Measurements from ENCODE around the gene PPP1R13L.

DNA sequence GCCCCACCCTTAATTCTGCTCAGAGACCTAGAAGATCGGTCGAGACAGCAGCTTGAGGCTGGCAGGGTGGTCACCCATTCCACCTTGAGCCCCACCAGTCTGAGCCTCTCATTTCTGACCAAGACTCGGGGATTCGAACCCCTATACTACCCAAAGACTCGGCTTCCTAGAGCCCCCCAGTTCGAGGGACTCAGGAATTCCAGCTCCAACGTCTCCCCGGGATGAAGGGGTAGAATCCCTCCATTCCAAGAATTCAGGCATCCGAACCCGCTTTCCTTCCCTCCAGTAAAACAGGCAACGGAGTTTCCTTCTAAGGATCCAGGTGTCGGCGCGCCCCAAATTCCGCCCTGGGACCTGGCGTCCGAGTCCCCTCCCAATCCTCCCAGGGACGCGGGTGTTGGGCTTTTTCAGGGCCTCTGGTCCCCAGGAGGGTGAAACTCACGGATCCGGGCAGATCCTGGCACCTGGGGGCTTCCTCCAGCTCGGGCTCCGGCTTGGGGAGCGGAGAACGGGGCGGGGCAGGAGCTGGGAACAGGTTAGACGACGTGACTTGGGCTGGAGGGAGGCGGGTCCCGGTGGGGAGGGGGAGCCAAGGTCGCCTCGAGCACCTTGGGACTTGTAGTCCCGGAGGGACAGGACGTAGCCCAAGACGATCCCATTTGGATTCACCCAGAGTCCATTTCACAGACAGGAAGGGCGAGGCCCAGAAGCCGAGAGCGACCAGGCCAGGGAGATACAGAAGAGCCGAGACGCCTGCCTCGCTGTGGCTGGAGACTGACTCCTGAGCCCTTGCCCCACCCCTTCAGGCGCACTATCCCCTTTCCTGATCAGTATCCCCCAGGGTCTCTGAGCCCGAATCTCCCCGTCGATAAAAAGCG is at the start of gene PPP1R13L:
- TF ChIP-seq, protein P1, sequence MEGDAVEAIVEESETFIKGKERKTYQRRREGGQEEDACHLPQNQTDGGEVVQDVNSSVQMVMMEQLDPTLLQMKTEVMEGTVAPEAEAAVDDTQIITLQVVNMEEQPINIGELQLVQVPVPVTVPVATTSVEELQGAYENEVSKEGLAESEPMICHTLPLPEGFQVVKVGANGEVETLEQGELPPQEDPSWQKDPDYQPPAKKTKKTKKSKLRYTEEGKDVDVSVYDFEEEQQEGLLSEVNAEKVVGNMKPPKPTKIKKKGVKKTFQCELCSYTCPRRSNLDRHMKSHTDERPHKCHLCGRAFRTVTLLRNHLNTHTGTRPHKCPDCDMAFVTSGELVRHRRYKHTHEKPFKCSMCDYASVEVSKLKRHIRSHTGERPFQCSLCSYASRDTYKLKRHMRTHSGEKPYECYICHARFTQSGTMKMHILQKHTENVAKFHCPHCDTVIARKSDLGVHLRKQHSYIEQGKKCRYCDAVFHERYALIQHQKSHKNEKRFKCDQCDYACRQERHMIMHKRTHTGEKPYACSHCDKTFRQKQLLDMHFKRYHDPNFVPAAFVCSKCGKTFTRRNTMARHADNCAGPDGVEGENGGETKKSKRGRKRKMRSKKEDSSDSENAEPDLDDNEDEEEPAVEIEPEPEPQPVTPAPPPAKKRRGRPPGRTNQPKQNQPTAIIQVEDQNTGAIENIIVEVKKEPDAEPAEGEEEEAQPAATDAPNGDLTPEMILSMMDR (IDR thresholded peaks at IDR 0.05) = no peak
- TF ChIP-seq POLR2A (IDR thresholded peaks at IDR 0.05) = peak; percentile 76
